ENCODE results near the gene TRAF1. TPM values are rescaled to one million over a fixed set of nuclear protein-coding genes. Genes with fewer than 3 reads are reported as not detected.

Gene TRAF1
- total and polyA plus RNA-seq, 2 donors (not counting 1 experiment from before 2014, with no cell fraction given) = 12.2 to 19.5 TPM

- Histone ChIP-seq H3K79me2 (ENCODE audit: control insufficient read depth, insufficient read depth, low read length) (no peaks in the 10 kb centered on the region), H3K27ac (ENCODE audit: low read length in 2 of 2) (peak overlapping the region; percentile 69 to 71), H3K9ac (ENCODE audit: low read length) (peak overlapping the region; percentile 67), H3K9me3 (ENCODE audit: control extremely low read depth in 1 of 3, control insufficient read depth in 2 of 3, insufficient read depth in 1 of 3, low read length in 2 of 3) (no peaks in the 10 kb centered on the region), H3K4me3 (ENCODE audit: control extremely low read depth in 1 of 5, extremely low read depth in 1 of 5, insufficient read depth in 1 of 5, low read depth in 2 of 5, low read length in 4 of 5) (peak overlapping the region; percentile 45 to 83 (median 70)), H2AFZ (ENCODE audit: insufficient read depth, low read depth, low read length, poor library complexity, severe bottlenecking) (peak overlapping the region; percentile 78), H3K4me2 (replicated peaks; ENCODE audit: low read depth, low read length, poor library complexity, severe bottlenecking) (peak overlapping the region; percentile 97), H3K36me3 (replicated peaks in 1 of 2; ENCODE audit: control extremely low read depth in 1 of 2, control insufficient read depth in 1 of 2, extremely low read depth in 1 of 2, insufficient read depth in 2 of 2, low read length in 1 of 2) (peaks cover 0 to 3% of the 10 kb centered on the region in 2 experiments), H4K20me1 (ENCODE audit: control insufficient read depth, insufficient read depth, low read length, poor library complexity, severe bottlenecking) (no peaks in the 10 kb centered on the region), H3K27me3 (replicated peaks in 1 of 4; ENCODE audit: control extremely low read depth in 1 of 4, control insufficient read depth in 3 of 4, insufficient read depth in 4 of 4, low read length in 3 of 4) (peaks cover 0 to 3% (median 0%) of the 10 kb centered on the region in 4 experiments), H3K4me1 (ENCODE audit: control insufficient read depth in 2 of 2, insufficient read depth in 2 of 2, low read length in 2 of 2) (peaks cover 27 to 33% of the 10 kb centered on the region in 2 donors)
- ATAC-seq (ENCODE audit: low read depth) = peak; percentile 72
- peak; percentile 15 for TF ChIP-seq CTCF (IDR thresholded peaks at IDR 0.05)
- no peak for TF ChIP-seq EZH2 (IDR thresholded peaks at IDR 0.05; ENCODE audit: borderline replicate concordance, insufficient read depth, low read depth, low read length, poor library complexity, severe bottlenecking)
- peak overlapping the region; percentile 80 for H3K27ac Mint-ChIP-seq
- H3K4me1 Mint-ChIP-seq = peaks cover 39% of the 10 kb centered on the region
- ChIA-PET POLR2A (interaction anchor here (1.0 kb wide), 1 partner anchor 55 kb away, joined by 5 read pairs; no protein-coding TSS in a partner anchor), CTCF (interaction anchor here (0.6 to 8.8 kb wide), 3 partner anchors 53 to 60 kb away, joined by 3 to 81 read pairs (median 4); no protein-coding TSS in a partner anchor)
- H3K9me3 Mint-ChIP-seq (ENCODE audit: insufficient read depth) = no peaks in the 10 kb centered on the region
- H3K27me3 Mint-ChIP-seq = peaks cover 9% of the 10 kb centered on the region
- peak overlapping the region; percentile 86 for H3K4me3 Mint-ChIP-seq
- peak; percentile 77 for DNase-seq
- intact Hi-C loops (cut with micrococcal nuclease) = loop anchor here (1.0 kb wide), 3 partner anchors 16 to 60 kb away; no protein-coding TSS in a partner anchor
- 1% methylated on average over 50 of the region's 65 CpGs for WGBS (ENCODE audit: insufficient coverage)
Measured at GRCh38 chr9:120875954-120876841, 50.4 kb downstream of the TRAF1 start.

DNA sequence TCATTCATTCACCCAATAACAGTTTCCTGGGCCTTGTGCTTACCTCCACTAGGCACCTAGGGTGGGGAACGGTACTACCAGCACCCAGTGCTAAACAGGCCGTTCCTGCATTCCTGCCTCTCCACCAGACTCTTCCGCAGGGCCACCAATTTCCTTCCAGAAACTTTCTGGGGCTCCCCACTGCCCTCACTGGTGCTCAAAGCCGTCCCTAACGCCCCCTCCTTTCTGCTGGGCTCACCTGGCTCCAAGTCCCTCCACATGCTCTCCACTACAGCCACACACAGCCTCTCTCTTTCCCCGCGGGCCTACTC lies 51.0 kb downstream of the TRAF1 start:
- Mint-ChIP-seq H3K4me3 (peak overlapping the region; percentile 86), H3K27ac (peak overlapping the region; percentile 80), H3K27me3 (peaks cover 6% of the 10 kb centered on the region), H3K9me3 (ENCODE audit: insufficient read depth) (no peaks in the 10 kb centered on the region), H3K4me1 (peaks cover 37% of the 10 kb centered on the region)
- DNase-seq (no peak), ATAC-seq (ENCODE audit: low read depth) (no peak)
- Histone ChIP-seq H2AFZ (ENCODE audit: insufficient read depth, low read depth, low read length, poor library complexity, severe bottlenecking) (peak overlapping the region; percentile 78), H3K4me2 (replicated peaks; ENCODE audit: low read depth, low read length, poor library complexity, severe bottlenecking) (peak overlapping the region; percentile 97), H4K20me1 (ENCODE audit: control insufficient read depth, insufficient read depth, low read length, poor library complexity, severe bottlenecking) (no peaks in the 10 kb centered on the region), H3K4me3 (ENCODE audit: control extremely low read depth in 1 of 5, extremely low read depth in 1 of 5, insufficient read depth in 1 of 5, low read depth in 2 of 5, low read length in 4 of 5) (peak overlapping the region in 2 of 5 experiments; percentile 70 to 83), H3K79me2 (ENCODE audit: control insufficient read depth, insufficient read depth, low read length) (no peaks in the 10 kb centered on the region), H3K4me1 (ENCODE audit: control insufficient read depth in 2 of 2, insufficient read depth in 2 of 2, low read length in 2 of 2) (peaks cover 27 to 33% of the 10 kb centered on the region in 2 donors), H3K9me3 (ENCODE audit: control extremely low read depth in 1 of 3, control insufficient read depth in 2 of 3, insufficient read depth in 1 of 3, low read length in 2 of 3) (no peaks in the 10 kb centered on the region), H3K36me3 (replicated peaks in 1 of 2; ENCODE audit: control extremely low read depth in 1 of 2, control insufficient read depth in 1 of 2, extremely low read depth in 1 of 2, insufficient read depth in 2 of 2, low read length in 1 of 2) (peaks cover 0 to 3% of the 10 kb centered on the region in 2 experiments), H3K27me3 (replicated peaks in 1 of 4; ENCODE audit: control extremely low read depth in 1 of 4, control insufficient read depth in 3 of 4, insufficient read depth in 4 of 4, low read length in 3 of 4) (peaks cover 0 to 3% (median 0%) of the 10 kb centered on the region in 4 experiments), H3K27ac (ENCODE audit: low read length in 2 of 2) (peak overlapping the region; percentile 47 to 69), H3K9ac (ENCODE audit: low read length) (peak overlapping the region; percentile 67)
- TF ChIP-seq EZH2 (IDR thresholded peaks at IDR 0.05; ENCODE audit: borderline replicate concordance, insufficient read depth, low read depth, low read length, poor library complexity, severe bottlenecking) (no peak), CTCF (IDR thresholded peaks at IDR 0.05) (no peak)
- 69% methylated on average over 4 of the region's 7 CpGs for WGBS (ENCODE audit: insufficient coverage)
- intact Hi-C loops (cut with micrococcal nuclease) = no loop called here
- ChIA-PET CTCF (interaction anchor here (0.6 to 8.8 kb wide), 3 partner anchors 54 to 61 kb away, joined by 3 to 81 read pairs (median 4); no protein-coding TSS in a partner anchor), POLR2A (no interaction called here)

Measured in B cell (primary cell).